NCI-H2029 (cell line): Measurements from ENCODE around the gene EME2.

ENCODE experiments used
- DNase-seq: peaks from one replicate; lab custom pipeline; 2025; lab: John Stamatoyannopoulos, UW

Gene EME2

GRCh38 chr16:1745900-1746692 lies 26.5 kb upstream of the EME2 start:
- DNase-seq, result no peak

GRCh38 chr16:1746693-1747195 lies 25.9 kb upstream of the EME2 start:
- DNase-seq, result no peak

- DNase-seq, result no peak
Observed at GRCh38 chr16:1747934-1748333, 24.7 kb upstream of the EME2 start.

GRCh38 chr16:1749152-1750117 lies 23.2 kb upstream of the EME2 start:
- DNase-seq, result no peak

DNA sequence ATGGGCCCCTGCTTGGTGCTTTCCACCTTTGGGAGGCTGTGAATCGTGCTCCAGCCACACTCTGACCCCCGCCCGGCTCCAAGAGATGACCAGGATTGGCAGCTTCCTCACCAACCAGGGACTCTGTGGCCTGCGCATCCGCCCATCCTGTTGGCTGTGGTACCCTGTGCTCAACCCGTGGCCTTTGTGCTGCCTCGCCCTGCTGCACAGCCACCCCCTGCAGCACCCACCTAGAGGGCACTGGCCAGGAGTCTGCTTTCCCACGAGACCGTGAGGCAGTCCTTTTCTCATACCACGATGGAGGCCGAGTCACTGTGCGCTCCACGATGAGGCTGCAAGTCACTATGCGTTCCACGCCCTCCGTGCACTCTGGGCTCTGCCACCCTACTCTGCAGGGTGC lies 20.7 kb upstream of the EME2 start:
- DNase-seq, result no peak

GRCh38 chr16:1752853-1753252 lies 19.8 kb upstream of the EME2 start:
- no peak for DNase-seq

GRCh38 chr16:1754204-1754603 lies 18.4 kb upstream of the EME2 start:
- no peak for DNase-seq

DNA sequence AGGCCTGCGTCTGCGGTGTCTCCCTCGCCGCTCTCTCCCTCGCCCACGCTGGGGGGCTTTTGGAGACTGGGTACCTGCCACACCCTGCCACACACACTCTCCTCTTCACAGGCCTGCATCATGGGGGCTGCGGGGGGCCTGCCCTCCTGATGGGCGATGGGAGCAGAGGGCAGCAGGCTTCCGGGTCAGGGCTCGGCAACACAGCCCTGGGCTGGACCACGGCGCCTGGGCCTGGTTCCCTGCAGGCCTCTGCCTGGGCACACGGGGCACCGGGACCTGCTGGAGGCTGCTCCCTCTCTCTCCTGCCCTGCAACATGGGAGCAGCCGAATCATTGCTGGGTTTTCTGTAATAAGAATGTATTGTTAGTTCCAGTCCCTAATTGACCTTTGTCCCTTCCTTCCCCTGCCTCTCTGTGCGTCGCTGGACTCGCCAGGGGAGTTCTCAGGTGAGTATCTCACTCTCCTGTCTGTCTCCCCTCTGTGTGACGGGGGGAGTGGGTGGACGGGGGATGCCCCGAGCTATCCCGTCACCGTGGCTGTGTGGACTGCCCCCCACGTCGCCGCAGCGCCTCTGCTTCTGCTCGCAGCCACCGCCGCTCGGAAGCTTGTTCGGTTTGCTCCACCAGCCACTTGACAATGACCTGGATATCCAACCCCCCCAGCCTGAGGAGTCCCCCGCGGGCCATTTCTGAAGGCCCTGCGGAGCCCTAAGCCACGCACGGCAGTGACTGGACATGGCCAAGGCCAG lies 14.7 kb upstream of the EME2 start:
- no peak for DNase-seq

DNA sequence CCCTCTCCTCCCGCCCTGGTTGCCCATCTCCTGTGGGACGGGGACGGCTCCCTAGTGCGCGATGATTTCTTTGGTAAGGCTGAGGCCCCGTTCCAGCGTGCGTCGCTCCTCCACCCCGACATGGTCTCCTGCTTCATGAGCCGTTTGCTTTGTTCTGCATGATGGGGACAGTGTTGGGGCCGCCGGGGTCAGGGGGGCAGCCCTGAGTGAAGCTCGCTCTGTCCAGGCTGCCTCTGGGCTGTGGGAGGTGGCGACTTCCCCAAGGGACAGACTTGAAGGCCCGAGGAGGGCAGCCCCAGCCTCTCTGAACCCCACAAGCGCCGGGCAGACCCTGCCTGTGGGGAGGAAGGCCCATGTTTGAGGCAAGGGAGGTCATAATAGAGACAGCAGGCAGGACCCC lies 13.7 kb upstream of the EME2 start:
- no peak for DNase-seq

GRCh38 chr16:1759511-1759910 lies 13.1 kb upstream of the EME2 start:
- DNase-seq, result no peak

GRCh38 chr16:1760911-1761310 lies 11.7 kb upstream of the EME2 start:
- no peak for DNase-seq

- DNase-seq, result no peak
Observed at GRCh38 chr16:1761751-1762150, 10.9 kb upstream of the EME2 start.

DNA sequence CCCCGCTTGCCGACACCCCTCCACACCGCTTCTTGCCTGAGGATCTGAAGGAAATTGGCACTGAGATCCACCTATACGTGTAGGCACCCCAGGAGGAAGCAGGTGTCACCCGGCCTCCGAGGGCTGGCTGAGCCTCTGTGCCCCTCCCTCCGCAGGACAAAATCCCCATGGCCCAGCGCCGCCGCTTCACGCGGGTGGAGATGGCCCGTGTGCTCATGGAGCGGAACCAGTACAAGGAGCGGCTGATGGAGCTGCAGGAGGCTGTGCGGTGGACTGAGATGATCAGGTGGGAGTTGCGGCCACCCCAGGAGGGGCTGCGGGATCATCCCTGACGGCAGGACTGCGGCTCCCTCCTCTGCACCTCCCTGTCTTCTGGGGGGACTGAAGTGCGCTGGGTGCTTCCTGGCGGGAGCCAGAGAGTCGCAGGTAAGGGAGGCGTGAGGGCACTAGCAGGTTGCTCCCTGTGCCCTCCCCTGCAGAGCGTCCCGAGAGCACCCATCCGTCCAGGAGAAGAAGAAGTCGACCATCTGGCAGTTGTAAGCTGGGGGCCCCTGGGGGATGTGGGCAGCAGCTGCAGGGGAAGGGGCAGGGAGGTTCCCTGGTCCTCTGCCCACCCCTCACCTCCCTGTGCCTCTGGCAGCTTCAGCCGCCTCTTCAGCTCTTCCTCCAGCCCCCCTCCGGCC lies 10.3 kb upstream of the EME2 start:
- no peak for DNase-seq

DNA sequence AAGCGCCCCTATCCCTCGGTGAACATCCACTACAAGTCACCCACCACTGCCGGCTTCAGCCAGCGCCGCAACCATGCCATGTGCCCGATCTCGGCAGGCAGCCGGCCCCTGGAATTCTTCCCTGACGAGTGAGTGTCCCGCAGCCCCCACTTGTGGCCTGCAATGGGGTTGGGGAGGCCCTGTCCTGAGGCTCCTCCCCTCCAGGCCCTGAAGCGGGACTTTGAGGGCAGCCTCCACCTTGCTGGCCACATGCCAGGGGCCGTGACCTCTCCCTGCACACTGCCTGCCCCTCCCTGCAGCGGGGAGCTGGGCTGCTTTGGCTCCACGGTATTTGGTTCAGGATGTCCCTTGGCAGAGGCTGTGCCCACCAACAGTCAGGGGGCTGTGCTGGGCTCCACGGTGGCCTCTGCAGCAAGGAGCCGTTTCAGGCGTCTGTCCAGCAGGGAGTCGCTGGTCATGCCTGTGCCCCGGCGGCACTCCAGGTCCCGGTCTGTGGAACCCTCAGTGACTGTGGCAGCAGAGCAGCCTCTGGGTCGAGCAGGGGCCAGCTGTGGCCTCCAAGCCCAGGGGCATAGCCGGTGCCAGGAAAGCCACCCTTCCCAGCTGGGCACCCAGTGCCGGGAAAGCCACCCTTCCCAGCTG lies 9.6 kb upstream of the EME2 start:
- no peak for DNase-seq

- DNase-seq, result no peak
Observed at GRCh38 chr16:1763521-1764511, 8.8 kb upstream of the EME2 start.

DNA sequence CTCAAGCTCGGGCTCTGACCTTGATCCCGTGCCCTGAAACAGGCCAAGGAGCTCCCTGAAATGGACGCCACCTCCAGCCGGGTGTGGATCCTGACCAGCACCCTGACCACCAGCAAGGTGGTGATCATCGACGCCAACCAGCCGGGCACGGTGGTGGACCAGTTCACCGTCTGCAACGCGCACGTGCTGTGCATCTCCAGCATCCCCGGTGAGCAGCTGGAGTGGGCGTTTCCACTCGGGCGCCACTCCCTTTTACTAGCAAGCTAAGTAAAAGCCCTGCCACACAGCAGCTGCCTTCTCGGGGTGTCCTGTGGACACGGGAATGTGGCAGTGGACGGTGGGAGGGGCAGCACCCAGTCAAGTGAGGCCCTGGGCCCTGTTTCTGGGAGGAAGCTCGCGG lies 7.6 kb upstream of the EME2 start:
- DNase-seq, result no peak

GRCh38 chr16:1765826-1766225 lies 6.8 kb upstream of the EME2 start:
- no peak for DNase-seq

- no peak for DNase-seq
Observed at GRCh38 chr16:1766231-1766630, 6.4 kb upstream of the EME2 start.

GRCh38 chr16:1766701-1767100 lies 5.9 kb upstream of the EME2 start:
- DNase-seq, result no peak
